GM18870 (cell line): ENCODE results near the gene ADGRG1.

Experiments used
- ATAC-seq: cut with Tn5 transposase; IDR thresholded peaks from one replicate; pipeline ENCODE4 v1.9.1; 2021; ENCODE audit warnings: moderate library complexity; ENCODE audit not compliant: unreplicated experiment

The ADGRG1 gene

DNA sequence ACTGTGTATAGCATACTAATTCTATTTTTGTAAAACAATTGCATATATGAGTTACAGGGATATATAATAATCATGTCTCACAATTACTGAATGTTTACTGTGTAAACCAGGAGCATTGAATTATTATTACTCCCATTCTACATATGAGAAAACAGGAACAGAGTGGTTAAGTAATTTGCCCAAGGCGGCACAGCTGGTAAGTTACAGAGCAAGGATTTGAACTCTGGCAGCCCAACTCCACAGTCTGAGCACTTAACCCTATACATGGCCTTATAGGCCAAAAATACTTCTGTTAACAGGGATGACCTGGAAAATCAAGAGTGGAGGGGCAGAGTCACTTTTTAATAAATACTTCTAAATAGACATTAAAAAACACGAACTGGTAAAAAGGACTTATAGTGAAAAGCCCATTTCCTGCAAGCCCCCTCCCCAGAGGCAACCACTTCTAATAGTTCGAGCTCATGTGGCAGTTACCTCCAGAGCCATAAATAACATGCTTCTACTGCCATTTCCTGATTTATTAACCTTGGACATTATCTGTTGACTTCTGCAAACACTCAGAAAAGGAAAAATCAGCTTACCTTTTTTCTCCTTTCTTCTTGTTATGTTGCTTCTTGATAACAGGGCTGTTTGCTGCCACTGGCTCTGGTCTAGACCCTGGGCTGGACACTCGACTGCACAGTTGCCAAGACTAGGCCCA lies 22.1 kb upstream of the ADGRG1 start:
- no peak for ATAC-seq

DNA sequence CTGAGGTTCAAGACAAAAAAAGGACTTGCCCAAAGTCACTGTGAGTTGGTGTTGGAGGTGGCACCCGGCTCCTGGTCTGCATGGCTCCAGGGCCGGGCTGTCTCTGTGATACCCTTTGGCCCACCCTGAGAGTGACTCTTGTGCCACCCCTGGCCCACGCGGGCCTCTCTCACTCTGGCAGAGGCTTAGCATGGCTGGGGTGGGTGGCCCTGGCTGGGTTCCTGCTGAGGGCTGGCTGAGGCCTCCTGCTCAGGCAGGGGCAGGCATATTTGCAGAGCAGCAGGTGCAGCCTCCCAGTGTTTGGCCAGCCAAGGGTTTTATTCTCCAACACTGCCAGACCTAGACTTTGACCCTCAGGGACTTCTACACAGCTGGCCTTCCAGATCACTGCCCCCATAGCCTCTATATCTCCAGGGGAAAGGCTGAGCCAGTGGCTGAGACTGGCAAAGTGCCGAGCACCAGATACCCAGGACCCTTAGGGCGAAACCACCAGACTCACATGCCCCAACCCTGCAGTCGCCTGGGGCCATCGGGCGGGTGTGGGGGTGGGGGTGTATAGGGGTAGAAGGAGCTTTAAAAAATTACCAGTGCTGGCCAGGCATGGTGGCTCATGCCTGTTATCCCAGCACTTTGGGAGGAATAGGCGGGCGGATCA lies 21.5 kb upstream of the ADGRG1 start:
- ATAC-seq, result no peak

DNA sequence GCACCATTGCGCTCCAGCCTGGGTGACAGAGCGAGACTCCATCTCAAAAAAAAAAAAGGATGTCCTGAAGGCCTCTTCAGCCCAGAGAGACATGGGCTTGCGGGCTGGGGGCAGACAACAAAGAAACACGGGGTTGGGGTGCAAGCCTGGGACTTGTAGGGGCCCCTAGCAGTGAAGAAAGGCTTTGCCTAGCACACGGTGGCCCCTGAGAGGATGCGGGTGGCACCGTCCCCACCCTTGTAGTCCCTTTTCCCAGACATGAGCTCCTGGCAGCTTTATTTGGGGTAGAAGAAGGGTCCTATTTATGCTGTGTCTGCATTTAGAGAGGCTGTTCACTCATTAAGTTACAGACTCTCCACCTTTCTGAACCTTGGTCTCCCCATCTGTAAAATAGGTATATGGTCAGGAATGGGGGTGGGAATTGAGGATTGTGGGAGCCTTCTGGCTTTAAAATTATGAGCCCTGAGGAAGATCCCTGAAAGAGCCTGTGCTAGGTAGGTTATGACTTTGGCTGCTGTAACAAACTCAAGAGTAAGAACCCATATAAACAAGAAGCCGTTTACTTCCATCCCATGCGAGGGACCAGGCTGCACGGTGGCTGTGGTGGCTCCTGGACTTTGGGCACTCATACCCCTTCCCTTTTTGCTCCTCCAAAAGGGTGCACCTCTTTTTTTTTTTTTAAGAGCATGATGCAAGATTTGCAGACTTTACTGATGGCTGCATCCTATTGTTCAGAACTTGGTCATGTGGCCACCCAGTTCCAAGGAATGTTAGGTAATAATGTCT lies 20.6 kb upstream of the ADGRG1 start:
- no peak for ATAC-seq

DNA sequence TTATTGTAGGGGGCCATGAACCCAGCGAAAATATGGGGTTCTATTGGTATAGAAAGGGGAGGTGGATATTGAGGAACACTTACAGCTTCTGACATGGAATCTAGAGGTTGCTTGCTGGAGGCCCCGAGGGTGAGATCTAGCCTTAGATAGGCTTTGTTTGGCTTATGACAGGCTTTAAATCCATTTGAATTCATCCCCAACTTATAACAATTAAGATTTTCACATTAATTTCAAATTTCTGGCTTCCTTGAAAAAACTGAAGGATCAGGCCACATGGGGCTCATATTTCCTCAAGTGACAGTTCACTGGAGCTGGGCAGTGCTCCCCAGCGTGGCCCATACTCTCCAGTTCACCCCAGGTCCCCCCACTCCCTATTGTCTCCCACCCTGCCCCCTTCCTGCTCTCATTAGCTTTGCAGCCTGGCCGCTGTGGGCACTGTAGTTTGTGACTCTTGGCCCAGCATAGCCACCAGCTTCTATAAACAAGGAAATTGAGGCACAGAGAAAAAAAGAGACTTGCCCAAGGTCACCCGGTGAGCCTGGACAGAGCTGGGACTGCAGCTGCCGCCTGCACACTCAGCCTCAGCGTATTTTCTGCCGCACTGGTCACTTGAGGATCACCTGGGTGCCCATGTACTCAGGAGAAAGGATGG lies 19.8 kb upstream of the ADGRG1 start:
- ATAC-seq, result no peak

DNA sequence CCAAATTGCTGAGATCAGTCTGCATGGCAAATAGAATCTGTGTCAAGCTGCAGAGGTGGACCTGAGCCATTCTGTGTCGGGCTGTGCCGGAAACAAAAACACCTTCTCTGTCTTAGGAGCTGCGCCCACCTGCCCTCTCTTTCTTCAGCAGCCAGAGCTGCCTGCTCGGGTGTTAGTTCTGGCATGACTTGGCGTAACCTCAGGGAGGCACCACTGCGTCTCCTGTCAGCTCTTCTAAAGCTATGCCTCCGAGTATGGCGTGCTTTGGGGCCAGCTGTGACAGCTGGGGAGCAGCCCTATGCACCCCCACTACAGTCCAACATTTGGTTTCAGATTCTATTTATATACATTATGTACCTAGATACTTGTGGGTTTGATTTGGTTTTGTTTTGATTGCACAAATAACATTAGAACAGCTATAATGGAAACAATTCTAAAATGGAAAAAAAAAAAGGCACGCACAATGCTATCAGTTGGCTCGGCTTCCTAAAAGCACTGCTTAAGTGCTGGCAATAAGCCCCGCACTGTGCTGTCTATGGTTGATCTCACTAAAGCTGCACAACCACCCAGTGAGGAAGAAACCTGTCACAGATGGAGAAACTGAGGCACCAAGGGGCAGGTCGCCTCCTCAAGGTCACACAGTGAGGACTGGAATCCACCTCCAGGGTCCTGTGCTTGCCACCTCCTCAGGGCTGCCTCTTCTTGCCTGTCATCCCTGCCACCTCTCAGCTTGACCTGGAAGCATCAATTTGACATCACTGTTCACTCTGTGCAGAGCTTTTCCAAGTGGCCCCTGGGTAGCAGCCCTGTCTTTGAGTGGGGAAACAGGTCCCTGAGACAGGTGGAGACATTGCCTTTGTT lies 18.7 kb upstream of the ADGRG1 start:
- peak; percentile 90 for ATAC-seq

DNA sequence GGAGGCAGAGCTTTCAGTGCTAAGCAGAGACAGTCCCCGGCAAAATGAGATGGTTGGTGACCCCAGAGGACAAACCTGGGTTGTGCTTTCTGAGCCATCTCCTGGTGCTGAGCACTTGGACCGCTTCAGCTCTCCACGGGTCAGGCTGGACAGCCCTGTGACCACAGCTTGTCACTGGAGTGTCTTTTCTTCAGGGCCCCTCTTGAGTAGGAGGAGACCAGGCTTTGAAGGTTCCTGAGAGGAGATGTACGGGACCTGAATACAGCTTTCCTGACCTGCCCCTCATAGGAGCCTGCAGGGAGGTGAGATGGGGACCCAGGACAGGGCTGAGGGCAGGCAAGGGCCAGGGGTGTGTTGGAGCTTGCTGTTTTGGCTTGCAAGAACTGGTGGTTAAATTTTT lies 17.8 kb upstream of the ADGRG1 start:
- no peak for ATAC-seq

DNA sequence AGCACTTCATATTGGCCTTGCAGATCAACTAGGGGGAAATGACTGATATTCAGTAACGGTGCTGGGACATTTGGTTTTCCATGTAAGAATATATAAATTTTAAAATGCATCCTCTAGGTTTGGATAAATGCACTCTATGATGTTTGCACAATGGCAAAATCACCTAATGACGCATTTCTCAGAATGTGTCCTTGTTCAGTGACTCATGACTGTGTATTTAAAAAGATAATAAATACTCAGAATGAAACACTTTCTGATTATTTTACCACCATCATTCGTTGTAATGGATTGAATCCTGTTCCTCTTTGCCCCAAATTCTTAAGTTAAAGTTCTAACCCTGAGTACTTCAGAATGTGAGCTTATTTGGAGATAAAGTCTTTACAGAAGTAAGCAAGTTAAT lies 17.2 kb upstream of the ADGRG1 start:
- ATAC-seq, result no peak

DNA sequence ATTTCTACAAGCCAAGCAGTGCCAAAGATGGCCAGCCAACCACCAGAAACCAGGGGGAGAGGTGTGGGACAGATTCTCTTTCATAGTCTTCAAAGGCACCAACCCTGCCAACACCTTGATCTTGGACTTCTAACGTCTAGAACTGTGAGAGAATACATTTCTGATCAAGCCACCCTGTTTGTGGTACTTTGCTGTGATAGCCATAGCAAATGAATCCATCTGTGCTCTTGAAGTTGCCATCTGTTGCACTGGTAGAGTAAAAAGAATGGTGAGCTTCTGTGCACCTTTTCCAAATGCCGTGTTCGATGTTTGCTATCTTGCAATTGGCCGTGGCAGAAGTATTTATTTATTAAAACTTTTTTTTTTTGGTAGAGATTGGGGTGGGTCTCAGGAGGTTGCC lies 16.7 kb upstream of the ADGRG1 start:
- no peak for ATAC-seq

DNA sequence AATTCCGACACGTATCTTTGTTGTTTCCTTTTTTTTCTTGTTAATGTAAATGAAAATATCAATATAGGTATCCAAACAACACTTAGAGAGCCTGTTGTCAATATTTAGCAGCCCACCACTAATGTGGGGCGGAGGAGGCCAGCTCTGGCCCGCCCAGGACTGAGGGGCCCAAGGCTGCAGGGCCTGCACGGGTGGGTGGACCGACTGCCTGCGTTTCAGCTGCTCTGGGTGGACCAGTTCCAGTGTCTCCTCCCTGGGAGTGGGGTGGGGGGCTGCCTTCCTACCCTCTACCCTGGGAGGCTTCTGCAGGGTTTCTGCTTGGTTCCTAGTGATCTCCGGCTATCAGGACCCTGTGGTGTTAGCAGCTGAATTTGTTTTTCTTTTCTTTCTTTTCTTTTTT lies 15.9 kb upstream of the ADGRG1 start:
- no peak for ATAC-seq

DNA sequence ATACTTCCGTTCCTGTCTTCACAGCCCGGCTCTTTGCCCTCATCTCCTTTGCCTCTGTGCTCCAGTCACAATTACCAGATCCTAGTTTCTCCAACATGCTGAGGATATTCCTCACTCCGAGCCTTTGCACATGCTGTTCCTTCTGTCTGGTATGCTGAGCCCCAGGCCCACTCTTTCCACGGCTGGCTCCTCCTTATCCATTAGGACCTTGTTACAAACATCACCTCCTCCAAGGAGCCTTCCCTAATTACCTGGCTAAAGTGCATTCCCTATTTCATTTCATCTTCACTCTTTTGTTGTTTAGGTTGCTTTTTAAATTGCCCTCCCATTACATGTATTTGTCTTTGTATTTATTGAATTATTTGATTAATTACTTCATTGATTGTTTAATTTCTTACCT lies 14.9 kb upstream of the ADGRG1 start:
- ATAC-seq, result no peak

DNA sequence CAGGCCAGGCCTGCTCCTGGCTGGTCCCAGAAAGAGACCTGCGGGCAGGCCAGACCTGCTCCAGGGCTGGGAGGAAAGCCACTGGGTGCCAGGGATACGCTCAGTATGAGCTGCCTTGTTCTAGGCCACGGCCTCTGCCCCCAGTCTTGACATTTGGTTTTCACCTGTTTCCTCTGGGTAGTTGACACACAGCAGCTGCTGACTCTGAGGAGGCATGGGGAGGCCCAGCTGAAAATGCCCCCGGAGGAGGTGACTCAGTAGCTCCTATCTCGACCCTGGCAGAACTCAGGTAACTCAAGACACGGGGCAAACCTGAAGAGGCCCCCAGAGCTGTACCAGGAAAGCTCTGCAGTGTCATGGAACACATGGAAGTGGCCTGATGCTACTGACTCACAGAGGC lies 13.9 kb upstream of the ADGRG1 start:
- ATAC-seq, result no peak

DNA sequence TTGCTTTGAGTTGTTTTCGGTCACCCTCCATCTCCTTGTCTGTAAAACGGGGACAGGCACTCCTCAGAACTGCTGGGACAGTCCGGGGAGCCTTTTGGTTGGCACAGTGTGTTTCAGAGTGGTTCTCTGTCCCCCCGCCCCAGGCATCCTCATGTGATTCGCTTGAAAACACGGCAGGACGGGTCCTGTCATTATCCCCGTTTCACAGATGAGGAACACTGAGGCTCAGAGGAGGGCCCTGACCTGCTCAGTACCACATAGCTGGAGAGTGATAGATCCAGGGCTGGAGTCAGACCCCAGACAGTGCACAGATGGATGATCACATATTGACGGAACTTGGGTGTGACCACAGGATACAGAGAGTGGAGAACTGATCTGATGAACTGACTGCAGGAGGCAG lies 13.5 kb upstream of the ADGRG1 start:
- no peak for ATAC-seq

DNA sequence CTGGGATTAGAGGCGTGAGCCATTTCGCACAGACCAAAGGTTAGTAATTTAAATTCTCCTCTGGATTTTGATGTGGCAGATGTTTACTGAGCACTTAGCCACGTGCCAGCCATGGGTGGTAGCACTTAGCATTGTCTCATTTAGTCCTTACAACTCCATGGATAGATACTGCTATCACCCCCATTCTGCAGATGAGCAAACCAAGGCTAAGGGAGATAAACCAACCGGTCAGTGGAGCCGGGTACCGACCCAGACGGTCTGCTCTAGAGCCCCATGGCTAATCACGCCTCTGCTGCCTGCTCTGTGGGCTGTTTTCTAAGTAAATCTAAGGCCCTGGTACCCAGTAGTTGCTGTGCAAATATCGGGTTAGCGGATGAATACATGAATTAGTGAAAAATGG lies 12.6 kb upstream of the ADGRG1 start:
- ATAC-seq, result no peak

DNA sequence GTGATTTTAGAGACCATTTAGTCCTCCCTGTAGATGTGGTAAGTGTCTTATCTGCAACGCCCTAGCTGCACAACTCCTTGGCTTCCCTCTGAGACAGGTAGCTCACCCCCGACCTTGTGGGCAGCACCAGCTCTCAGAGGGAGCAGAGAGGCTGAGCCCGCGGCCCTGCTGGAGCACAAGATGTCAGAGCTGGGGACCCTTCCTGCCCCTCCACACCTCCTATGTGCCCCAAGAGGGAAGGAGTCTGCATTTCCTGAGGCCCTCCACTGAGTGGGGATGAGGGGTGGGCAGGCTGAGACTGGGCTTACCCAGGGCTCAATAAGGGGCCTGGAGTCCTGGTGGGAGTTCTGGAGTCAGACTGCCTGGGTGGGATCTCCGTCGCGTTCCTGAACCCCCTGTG lies 12.2 kb upstream of the ADGRG1 start:
- ATAC-seq, result no peak

DNA sequence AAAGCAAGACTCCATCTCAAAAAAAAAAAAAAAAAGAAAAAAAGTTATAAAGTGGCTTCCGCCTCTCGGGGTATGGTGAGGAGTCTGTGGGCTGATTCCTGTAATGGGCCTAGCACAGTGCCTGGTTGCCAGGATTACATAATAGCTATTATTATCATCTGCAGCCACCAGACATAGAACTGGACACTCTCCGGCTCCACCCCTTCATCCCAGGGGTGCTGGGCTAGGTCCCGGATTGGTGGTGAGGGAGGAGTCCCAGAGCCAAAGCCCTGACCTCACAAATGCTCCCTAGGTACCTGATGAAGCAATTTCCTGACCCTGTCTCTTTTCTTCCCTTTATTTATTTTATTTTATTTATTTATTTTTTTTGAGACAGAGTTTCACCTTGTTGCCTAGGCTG lies 11.6 kb upstream of the ADGRG1 start:
- ATAC-seq, result no peak

DNA sequence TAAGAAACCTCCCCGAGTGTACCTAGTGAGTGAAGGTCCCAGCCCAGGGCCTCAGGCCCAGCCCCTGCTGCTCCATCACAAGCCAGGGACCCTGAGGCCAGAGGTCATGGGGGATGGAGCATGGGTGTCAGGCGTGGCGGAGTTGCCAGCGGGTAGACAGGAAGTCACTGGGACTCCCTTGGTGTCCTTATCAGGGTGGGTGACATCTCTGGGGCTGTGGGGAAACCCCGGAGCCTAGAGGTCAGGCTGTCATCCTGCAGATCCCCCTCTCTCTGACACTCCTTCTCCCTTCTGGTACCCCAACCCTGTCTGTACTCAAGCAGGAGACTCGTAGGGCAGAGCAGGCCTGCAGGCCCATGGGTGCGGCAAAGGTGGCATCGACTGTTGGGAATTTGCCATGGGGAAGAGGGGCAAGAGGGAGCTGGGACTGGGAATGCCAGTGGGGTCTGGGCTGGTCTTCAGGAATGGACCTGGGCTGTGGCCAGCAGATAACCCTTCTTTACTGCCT lies 10.8 kb upstream of the ADGRG1 start:
- ATAC-seq, result no peak

DNA sequence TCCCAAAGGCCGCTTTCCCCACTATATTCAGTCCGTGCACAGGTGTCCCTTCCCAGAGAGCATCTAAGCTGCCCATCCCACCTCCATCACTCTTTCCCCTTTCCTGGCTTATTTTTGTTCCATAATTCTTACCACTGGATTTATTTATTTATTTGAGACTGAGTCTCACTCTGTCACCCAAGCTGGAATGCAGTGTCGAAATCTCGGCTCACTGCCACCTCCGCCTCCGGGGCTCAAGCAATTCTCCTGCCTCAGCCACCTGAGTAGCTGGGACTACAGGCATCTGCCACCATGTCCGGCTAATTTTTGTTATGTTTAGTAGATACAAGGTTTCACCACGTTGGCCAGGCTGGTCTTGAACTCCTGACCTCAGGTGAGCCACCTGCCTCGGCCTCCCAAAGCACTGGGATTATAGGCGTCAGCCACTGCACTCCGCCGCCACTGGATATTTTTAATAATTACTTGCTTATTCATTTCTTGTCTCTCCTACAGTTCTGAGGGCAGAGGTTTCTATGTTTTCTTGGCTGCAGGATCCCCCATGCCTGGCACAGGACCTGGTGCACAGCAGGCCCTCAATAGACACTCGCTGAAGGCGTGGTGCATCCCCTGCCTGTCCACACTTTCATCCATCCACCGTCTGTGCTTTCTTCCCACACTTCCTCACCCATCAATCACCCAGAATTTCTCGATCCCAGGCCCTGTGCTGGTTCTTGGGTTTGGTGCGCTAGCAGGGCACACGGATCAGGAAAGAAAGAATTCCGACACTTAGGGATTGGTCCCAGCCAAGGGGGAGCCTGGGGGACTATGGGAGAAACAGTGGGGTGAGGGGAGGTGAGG lies 9.9 kb upstream of the ADGRG1 start:
- no peak for ATAC-seq

DNA sequence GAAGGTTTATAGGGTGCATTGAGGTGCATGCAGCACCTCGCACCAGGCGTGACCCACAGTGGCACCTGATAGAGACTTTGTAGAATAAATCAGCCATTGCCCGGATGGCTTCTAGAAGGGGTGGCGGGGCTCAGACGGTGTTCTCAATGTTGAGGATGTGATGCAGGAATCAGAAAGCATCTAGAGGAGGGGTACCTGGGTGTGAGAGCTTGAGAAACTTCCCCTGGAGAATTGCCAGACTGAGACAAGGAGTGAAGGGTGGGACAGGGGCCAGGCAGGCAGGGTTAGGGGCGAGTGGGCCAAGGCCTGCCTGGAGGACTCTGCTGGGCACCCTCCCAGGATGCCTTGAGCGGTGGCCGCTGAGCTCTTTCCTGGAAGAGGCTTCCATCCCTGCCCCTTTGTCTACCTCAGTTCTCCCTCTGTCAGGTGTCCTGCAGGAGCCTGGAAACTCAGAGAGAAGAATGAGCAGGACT lies 9.3 kb upstream of the ADGRG1 start:
- ATAC-seq, result no peak

DNA sequence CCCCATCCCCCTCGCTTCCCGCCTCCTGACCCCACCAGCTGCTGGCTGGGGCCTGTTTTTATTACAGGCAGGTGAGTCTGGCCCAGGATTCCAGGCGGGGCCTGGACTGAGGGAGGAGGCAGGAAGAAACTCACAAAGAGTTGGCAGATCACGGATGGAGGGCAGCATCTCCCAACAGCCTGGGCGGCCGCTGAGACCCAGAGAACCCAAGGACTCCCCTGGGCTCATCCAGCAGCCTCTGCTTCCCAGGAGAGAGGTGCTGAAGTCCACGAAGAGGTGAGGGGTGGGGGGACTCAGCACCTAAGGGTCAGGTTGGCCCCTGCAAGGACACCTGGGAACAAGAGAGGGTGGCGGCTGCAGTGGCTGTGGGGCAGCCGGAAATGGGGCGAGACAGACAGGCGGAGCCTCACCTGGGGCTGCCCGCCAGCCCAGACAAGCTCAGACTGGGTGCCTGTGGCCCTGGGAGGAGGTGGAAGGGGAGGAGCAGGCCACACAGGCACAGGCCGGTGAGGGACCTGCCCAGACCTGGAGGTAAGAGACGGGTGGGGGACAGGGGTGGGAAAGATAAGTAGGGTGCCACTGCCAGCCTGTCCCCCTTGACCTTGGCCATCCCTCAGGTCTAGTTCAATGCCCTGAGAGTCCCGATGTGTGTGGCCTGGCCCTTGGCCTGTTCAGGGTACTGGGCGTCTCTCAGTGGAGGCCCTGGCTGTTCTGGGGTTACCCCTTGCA lies 8.7 kb upstream of the ADGRG1 start:
- no peak for ATAC-seq
